NCI-H1694 treated with DMSO at 0.1 percent for 48 hours (cell line): ENCODE data around the gene BUD31.
"Not testable (repeated sequence)": the region's sequence is repeated elsewhere in the genome, so short reads cannot be mapped to it uniquely, and the experiment has no call there.

Source experiments
- DNase-seq: peaks from one replicate; lab custom pipeline; 2025; lab: John Stamatoyannopoulos, UW

BUD31 gene

DNA sequence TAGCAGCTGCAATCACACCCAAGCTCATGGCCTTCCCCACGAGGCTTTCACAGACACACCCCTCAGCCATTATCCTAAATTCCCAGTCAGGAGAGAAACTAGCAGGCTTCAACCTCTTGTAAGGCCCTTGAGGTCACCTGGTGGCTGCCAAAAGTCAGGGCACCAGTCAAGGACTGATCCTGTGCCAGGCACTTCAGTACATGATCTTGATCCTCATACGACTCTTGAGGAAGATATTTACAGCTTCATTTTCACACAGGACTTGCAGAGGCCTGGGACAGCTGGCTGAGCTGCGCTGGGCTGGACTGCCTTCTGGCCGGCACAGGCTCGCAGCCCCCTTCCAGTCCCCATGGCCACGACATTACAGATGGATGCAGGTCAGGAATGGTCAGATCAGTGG is 9.2 kb upstream of the BUD31 start:
- DNase-seq = no peak

DNA sequence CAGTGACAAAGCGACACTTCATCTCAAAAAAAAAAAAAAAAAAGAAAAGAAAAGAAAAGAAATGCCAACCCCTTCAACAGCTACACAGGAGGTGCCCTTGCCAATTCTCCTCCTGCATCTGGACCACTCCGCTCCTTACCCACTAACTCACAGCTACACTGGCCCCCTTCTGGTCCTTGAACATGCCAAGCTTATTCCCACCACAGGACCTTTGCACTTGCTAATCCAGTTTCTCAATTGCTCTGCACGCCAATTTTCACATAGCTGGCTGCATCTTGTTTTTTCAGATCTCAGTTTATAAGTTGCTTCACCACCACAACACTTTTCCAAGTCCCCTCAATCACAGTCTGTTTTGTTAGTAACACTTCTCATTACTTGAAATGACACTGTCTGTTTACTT is 5.9 kb upstream of the BUD31 start:
- DNase-seq = no peak

GRCh38 chr7:99403764-99404163 is 5.0 kb upstream of the BUD31 start:
- no peak for DNase-seq

- DNase-seq = no peak
These were observed 4.4 kb upstream of the BUD31 start for GRCh38 chr7:99404235-99404976.

DNA sequence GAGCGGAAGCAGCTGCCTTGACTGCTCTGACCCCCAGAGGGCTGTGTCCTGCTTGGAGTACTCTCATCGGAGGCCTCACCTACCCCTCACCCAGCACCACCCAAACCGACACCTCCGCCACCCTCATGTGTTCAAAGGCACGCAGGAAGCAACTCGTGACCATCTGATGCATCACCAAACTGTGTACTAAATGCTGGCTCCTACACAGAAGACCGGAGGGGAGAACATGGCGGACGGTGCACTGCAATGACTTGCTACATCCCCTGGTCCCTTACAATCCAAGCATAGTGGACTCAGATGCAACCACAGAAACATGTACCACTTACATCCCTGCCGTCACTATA is 3.8 kb upstream of the BUD31 start:
- no peak for DNase-seq

GRCh38 chr7:99406557-99406956 is 2.2 kb upstream of the BUD31 start:
- DNase-seq = no peak

DNA sequence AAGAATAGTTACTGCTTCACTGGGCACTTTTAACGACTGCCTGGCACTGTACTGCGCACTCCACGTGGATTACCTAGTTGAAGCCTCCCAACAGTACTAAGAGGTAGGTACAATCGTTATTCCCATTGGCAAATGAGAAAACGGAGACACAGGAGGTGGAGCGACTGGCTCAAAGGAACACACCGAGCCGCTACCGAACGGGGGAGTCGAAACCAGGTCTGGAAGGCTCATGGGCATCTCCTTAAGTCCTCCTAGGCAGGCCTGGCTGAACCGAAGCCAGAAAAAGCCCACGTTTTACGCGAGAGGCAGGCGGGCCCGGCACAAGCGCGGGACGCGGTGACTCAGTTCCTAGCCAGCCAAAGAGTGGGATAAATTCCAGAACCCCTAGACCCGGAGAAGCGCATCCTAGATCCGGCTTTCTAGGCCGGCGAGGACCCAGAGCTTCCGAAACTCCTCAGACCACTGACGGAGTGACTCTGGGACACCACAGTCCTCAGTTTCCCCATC is 844 bp upstream of the BUD31 start:
- DNase-seq = no peak

GRCh38 chr7:99409192-99409572 is 413 bp downstream of the BUD31 start:
- no peak for DNase-seq

DNA sequence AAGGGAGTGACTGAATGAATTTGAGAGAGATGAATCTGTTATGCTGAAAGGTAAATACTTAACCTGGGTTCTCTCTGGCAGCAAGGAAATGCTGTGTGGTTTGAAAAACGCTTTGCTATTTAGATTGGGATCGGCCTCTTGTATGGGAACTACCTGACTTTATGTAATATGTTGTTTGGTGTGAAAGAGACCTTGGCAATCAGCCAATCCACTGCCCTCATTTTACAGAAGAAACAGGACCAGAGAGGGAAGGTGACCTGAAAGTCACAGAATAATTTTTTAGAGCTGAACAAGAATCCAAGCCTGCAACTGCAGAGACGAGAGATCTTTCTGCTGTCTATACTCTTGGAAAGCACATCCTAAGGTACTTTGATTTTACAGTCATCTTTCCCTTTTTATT is 1.0 kb downstream of the BUD31 start:
- DNase-seq = no peak

DNA sequence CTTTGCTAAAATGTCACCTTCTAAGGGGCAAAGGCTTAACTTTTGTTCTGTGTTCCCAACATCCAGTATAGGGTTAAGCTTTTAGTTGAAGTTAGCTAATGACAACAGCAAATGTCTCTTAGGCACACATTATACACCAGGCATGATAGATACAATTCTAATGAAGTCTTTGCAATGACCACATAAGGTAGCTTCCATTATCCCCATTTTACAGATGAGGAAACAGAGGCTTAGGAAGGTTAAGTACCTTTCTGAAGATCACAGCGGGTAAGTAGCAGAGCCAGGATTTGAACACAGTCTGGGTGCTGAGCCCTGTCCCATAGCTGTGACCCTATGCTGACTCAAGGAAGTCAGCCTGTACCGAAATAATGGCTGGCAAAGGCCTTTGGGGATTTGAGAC is 1.9 kb downstream of the BUD31 start:
- no peak for DNase-seq

- peak; percentile 4 for DNase-seq
These were observed 6.9 kb downstream of the BUD31 start for GRCh38 chr7:99415513-99416127.

GRCh38 chr7:99418260-99418659 is 9.5 kb downstream of the BUD31 start:
- DNase-seq = no peak

- DNase-seq = no peak
These were observed 10.7 kb downstream of the BUD31 start for GRCh38 chr7:99419323-99420021.

DNA sequence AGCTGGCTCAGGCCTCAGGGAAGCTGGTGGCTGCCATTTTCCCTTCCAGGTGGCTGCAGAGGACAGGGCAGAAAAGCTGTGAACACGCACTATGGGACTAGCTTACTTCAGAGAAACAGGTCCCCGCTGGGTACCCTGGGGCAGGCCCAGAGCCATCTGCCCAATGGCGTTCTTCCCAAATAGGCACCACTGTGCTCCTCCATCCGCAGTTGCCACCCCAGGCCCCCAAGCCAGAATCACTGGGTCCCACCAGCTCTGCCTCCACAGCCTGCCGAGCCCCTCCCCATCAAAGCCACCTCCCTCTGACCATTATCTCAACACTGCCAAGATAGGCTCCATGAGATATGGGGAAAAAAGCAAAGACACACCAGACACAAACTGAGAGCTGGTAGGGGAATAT is 11.4 kb downstream of the BUD31 start:
- DNase-seq = no peak

DNA sequence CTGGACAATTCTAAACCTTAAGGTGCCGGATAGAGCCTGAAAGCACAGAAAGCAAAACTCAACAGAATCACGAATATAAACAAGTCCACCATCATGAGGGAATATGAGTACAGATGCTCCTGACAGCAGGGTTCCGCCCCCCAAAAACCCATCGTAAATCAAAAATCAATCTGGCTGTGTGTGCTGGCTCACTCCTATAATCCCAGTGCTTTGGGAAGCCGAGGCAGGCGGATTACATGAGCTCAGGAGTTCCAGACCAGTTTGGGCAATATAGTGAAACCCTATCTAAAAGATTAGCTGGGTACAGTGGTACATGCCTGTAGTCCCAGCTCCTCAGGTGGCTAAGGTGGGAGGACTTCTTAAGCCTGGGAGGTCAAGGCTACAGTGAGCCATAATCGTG is 12.2 kb downstream of the BUD31 start:
- DNase-seq = no peak

DNA sequence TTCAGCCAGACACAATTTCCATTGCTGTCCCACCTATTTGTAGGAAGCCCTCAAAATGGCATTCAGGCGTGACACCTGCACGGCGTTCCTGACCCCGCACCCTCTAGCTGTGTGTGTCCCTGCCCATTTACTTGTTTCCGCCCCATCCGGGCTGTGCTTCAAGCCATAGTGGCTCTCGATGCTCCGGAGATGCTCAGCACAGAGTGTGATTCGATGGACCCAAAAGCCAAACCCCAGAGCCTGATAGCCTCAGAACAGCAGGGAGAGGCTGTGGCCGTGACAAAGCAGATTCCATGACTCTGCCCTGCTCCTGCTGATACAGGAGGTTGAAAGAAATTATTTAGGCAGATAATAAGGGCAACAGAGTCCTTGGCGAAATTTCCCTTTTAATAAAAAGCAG is 13.4 kb downstream of the BUD31 start:
- no peak for DNase-seq

DNA sequence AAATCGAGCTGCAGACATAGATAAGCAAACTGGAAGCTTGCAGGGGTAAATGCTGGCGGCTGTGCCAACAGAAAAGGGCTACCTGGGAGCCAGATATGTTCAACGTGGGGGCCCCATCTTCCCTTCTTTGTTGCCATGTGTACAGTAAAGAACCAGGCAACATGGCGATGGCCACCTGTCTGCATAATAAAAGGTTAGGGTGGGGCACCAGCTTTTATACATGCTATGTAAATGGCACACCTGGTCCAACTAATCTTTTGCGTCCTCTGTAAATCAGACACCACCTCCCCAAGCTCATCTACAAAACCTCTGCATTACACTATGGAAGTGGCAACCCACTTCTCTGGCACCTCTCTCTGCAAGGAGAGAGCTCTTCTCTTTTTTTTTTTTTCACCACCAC is 13.9 kb downstream of the BUD31 start:
- DNase-seq = no peak

DNA sequence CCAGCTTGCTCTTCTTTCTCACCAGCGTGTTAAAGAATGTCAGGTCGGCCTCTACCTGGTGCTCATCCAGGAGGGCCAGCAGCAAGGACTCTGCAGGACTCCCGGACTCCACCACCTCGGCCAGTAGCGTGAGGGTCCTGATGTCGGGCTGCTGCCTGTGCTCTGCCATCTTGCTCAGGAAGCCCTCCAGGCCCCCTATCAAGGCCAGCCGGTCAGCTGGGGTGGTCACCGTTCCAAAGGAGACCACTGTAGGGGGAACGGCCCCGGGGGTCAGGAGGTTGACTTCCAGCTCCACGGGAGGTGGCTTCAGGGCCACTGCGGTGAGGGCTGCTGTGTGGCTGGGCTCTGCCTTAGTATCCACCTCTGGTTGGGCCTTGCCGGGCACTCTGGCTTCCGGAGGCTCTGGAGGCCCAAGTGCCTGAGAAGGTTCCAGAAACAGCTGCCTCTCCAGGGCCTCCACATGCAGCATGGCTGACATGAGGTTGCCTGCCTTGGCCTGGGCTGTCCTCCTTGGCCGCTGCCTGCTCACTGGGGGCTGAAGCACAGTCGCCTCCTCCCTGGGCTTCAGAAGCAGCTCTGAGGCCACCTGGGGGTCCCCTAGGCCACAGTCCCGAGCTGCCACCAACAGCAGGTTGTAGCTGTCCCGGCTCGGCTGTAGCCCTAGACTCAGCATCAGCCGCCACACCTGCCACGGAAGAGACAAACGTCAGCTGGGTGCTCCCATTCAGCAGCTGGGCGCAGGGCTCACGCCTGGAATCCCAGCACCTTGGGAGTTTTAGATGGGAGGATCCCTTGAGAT is 16.4 kb downstream of the BUD31 start:
- no peak for DNase-seq

DNA sequence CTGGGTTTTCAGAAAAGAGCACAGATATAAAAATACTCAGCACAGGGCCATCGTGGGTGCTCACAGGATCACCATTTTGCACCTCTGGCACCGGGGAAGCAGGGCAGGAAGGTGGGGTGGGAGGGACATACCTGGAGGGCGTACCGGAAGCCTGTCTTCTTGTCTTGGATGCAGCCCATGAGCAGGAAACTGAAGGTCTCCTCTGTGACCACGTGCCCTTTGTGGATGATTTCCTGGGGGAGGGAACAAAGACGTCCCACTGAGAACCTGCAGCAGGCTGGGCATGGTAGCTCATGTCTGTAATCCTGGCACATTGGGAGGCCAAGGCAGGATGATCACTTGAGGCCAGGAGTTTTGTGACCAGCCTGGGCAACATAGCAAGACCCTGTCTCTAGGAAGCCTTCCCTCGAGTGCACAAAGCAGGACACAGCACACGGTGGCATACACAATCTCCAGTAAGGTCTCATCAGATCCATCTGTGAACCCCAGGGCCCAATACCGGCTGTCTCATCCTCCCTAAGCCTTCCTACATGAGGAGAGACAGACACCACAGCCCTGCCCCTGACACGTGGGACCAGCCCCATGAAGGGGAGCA is 20.3 kb downstream of the BUD31 start:
- no peak for DNase-seq

- no peak for DNase-seq
These were observed 21.0 kb downstream of the BUD31 start for GRCh38 chr7:99429756-99430155.

DNA sequence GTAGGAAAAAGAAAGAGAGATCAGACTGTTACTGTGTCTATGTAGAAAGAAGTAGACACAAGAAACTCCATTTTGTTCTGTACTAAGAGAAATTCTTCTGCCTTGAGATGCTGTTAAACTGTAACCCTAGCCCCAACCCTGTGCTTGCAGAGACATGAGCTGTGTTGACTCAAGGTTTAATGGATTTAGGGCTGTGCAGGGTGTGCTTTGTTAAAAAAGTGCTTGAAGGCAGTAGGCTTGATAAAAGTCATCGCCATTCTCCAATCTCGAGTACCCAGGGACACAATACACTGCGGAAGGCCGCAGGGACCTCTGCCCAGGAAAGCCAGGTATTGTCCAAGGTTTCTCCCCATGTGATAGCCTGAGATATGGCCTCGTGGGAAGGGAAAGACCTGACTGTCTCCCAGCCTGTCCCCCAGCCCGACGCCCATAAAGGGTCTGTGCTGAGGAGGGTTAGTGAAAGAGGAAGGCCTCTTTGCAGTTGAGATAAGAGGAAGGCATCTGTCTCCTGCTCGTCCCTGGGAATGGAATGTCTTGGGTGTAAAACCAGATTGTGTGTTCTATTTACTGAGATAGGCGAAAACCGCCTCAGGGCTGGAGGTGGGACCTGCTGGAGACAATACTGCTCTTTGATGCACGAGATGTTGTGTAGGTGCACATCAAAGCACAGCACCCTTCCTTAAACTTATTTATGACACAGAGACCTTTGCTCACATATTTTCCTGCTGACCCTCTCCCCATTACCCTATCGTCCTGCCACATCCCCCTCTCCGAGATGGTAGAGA is 23.2 kb downstream of the BUD31 start:
- DNase-seq = not testable (repeated sequence)
